Nephron progenitor cell (in vitro differentiated cells): ENCODE data around the gene COX7A1.

ENCODE experiments used
- DNase-seq: peaks from one replicate; pipeline ENCODE4 v3.0.0; 2021
- H3K27ac Mint-ChIP-seq: 2 replicates; pipeline ENCODE4 v1.8.0; 2021; ENCODE audit warnings: mild to moderate bottlenecking, moderate library complexity, mixed read lengths
- H3K27me3 Mint-ChIP-seq: 2 replicates; pipeline ENCODE4 v1.8.0; 2021; ENCODE audit warnings: mild to moderate bottlenecking, low read depth, mixed read lengths; ENCODE audit not compliant: poor library complexity
- H3K36me3 Mint-ChIP-seq: 2 replicates; pipeline ENCODE4 v1.8.0; 2021; ENCODE audit warnings: low read depth, mixed read lengths
- H3K4me1 Mint-ChIP-seq: 2 replicates; pipeline ENCODE4 v1.8.0; 2021; ENCODE audit warnings: mixed read lengths
- H3K4me3 Mint-ChIP-seq: 2 replicates; pipeline ENCODE4 v1.8.0; 2021; ENCODE audit warnings: mild to moderate bottlenecking, moderate library complexity, mixed read lengths
- H3K9me3 Mint-ChIP-seq: 2 replicates; pipeline ENCODE4 v1.8.0; 2021; ENCODE audit warnings: mild to moderate bottlenecking, moderate library complexity, mixed read lengths
- CTCF ChIP-seq: fragments of 200-600 bp; sonication (generic); IDR thresholded peaks from 2 replicates; pipeline ENCODE4 v1.5.0; 2021; ENCODE audit warnings: antibody characterized with exemption

The COX7A1 gene

GRCh38 chr19:36160821-36161596, 8.8 kb upstream of the COX7A1 start:
- TF ChIP-seq CTCF: no peak
- Mint-ChIP-seq H3K36me3 (peaks cover 34% of the 10 kb centered on the region), H3K27me3 (peaks cover 3% of the 10 kb centered on the region), H3K27ac (peak overlapping the region; percentile 66), H3K4me1 (peaks cover 51% of the 10 kb centered on the region), H3K9me3 (no peaks in the 10 kb centered on the region), H3K4me3 (no peak overlapping the region)
- DNase-seq: no peak

- Mint-ChIP-seq H3K9me3 (no peaks in the 10 kb centered on the region), H3K4me1 (peaks cover 32% of the 10 kb centered on the region)
Observed at GRCh38 chr19:36153126-36153525, 879 bp upstream of the COX7A1 start.

GRCh38 chr19:36152019-36152351, 262 bp downstream of the COX7A1 start:
- Mint-ChIP-seq H3K4me1 (peaks cover 21% of the 10 kb centered on the region), H3K4me3 (no peak overlapping the region), H3K9me3 (no peaks in the 10 kb centered on the region), H3K36me3 (peaks cover 43% of the 10 kb centered on the region), H3K27me3 (no peaks in the 10 kb centered on the region), H3K27ac (no peak overlapping the region)
- TF ChIP-seq CTCF: no peak
- no peak for DNase-seq

More at GRCh38 chr19:36153126-36153525, 879 bp upstream of the COX7A1 start:
- Mint-ChIP-seq H3K27ac (no peak overlapping the region), H3K27me3 (no peaks in the 10 kb centered on the region), H3K4me3 (no peak overlapping the region), H3K36me3 (peaks cover 35% of the 10 kb centered on the region)
- no peak for TF ChIP-seq CTCF
- no peak for DNase-seq

- no peak overlapping the region for H3K27ac Mint-ChIP-seq
- peaks cover 15% of the 10 kb centered on the region for H3K4me1 Mint-ChIP-seq
- no peaks in the 10 kb centered on the region for H3K9me3 Mint-ChIP-seq
- no peak overlapping the region for H3K4me3 Mint-ChIP-seq
- no peak for TF ChIP-seq CTCF
- no peaks in the 10 kb centered on the region for H3K27me3 Mint-ChIP-seq
- no peak for DNase-seq
- H3K36me3 Mint-ChIP-seq: peaks cover 49% of the 10 kb centered on the region
Observed at GRCh38 chr19:36151144-36152018, 866 bp downstream of the COX7A1 start.

GRCh38 chr19:36150586-36150985, 1.7 kb downstream of the COX7A1 start:
- no peak overlapping the region for H3K4me3 Mint-ChIP-seq
- H3K36me3 Mint-ChIP-seq: peaks cover 57% of the 10 kb centered on the region
- no peaks in the 10 kb centered on the region for H3K27me3 Mint-ChIP-seq

More at GRCh38 chr19:36150586-36150985, 1.7 kb downstream of the COX7A1 start:
- H3K27ac Mint-ChIP-seq: no peak overlapping the region
- TF ChIP-seq CTCF: no peak
- DNase-seq: no peak
- H3K9me3 Mint-ChIP-seq: no peaks in the 10 kb centered on the region
- H3K4me1 Mint-ChIP-seq: peaks cover 7% of the 10 kb centered on the region
